ENCODE data around the gene CCM2L.

- TF ChIP-seq CTCF (IDR thresholded peaks at IDR 0.05; ENCODE audit: insufficient read depth, low read length, poor library complexity, severe bottlenecking) = no peak
- TF ChIP-seq EZH2phosphoT487 (conservative IDR thresholded peaks at IDR 0.05; ENCODE audit: low read length) = no peak
Measured at GRCh38 chr20:32037929-32038328, 27.7 kb downstream of the CCM2L start.
